Stimulated activated CD8-positive, alpha-beta memory T cell treated with anti-CD3 and anti-CD28 coated beads, Interleukin-12 subunit alpha, Interleukin-12 subunit beta, amount 100 ng/mL, for 4 hours (primary cell): Measurements from ENCODE around the gene PPP2R5D.

Experiments used
- DNase-seq: peaks from one replicate; pipeline ENCODE4 v3.0.0-alpha.2; 2020; ENCODE audit warnings: low read depth

The PPP2R5D gene

DNA sequence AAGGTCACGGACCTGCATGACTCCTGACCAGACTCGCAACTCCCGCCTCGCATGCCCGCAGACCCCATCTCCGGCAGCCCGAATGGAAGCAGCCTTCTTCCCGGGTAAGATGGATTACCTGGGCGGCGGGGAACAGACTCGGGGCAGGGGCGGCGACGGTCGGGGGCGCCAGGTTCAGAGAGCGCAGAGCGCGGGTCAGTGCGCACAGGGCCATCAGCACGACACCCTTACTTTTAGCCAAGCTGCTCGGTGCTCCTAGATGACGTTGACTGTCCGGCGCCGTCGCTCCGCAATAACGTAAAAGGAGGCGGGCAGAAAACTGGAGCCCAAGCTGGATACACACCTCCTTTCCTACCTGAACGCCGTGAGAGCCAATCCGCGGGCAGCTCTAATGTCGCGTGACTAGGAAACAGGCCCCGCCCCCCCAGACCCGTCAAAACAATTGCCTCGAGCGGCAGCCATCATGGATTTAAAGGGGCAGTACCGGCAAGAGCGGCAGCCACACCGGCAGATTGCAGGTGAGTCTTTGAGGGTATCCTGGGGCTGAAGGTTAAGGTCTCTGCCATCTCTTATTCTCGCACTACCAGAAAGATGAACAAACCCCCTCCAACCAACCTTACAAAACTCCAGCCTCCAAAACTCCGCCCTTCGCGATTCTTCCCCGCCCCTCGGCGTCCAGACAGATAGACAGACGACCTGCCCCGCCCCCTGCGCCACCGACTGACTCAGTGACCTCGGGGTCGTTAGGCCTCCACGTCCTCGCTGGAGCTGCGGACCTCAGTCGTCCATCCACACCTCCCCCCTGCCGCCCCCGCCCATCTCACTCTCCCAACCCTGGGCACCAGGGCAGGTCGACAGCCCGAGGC is 75.0 kb downstream of the PPP2R5D start, which contains the start of the genes KLC4 and MRPL2:
Gene KLC4, plus strand, starts transcription at position 464 of the 866 bp plus-strand sequence. CDS start 1,705 bp downstream, outside the sequence.
Gene MRPL2, minus strand, starts transcription at position 267 of the 866 bp plus-strand sequence. Its CDS starts 53 bp downstream, at position 214.
- peak; percentile 96 for DNase-seq

DNA sequence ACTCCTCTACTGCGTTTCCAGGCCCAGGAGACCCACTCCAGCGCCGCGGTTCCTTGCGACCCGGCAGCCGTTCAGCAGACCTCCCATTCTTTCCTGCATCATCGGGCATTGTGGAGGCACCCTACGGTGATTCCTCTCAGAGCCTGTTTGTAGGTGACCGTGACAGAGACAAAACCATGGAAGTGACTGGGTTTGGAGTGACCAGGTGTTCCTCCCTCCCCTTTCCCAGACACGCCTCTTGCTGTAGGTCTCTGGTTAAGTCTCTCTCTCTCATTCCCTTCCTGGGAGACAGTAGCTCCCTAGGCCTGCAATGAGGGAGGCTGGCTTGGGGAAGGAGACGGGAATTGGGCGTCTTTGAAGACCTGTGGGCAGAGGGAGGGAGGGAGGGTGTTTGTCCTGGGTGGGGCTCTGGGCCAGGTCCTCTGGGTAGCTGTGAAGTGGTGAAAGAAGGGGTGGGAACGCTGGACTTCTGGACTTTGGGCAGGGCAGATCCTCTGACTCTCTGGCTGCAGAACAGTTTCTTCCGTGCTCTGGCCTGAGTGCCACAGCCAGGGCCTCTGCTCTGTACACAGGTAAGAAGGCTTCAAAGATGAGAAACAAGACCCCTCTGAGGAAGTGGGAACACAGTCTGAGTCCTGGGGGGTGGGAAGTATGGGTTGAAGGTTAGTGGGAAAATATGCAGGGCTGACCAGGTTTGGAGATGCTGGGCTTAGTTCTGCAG is 75.8 kb downstream of the PPP2R5D start:
- no peak for DNase-seq

DNA sequence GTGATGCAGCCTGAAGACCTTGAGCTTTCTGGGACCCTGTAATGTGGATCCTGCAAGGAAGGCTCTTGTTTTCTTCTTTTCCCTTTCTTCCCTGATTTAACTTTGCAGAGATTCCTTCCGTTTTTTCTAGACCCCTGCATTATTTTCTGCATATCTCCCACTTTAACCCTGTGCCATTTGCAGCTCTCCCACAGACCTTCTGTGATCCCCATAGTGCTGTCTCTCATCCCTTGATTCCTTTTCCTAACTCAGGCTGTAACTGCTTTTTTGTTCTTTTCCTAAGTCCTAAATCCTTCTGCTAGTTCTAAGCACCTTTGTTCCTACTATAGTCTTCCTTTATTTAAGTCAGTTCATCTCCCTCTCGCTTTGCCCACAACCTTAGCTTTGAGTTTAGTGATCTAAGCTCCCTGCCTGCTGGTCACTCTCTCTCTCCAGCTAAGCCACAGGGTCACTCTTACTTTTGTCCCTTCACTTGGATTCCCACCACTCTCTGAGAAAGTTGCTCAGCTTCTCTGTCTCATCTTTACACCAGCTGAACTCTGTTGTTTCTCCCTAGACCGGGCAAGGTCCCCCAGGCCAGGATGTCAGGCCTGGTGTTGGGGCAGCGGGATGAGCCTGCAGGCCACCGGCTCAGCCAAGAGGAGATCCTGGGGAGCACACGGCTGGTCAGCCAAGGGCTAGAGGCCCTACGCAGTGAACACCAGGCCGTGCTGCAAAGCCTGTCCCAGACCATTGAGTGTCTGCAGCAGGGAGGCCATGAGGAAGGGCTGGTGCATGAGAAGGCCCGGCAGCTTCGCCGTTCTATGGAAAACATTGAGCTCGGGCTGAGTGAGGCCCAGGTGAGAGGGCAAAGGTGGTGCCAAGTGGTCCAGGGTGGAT is 76.6 kb downstream of the PPP2R5D start:
- DNase-seq, result no peak

DNA sequence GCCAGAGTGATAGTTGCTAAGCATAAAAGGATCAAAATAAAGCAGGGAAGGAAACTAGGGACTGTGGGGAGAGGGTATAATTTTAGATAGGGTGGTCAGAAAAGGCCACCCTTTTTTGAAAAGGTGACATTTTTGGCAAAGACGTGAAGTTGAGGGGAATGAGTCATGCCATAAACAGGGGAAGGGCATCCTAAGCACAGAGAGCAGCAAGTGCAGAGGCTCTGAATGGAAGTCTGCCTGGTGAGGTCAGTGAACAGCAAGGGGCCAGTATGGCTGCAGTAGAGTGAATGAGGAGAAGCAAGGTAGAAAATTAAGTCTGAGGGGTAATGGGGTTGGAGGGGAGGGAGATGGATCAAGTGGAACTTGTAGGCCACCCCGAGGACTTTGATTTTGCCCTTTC is 77.5 kb downstream of the PPP2R5D start:
- DNase-seq, result no peak
